ENCODE measurements around the gene YAP1.

GRCh38 chr11:102196816-102197215 is 86.6 kb downstream of the YAP1 start:
- TF ChIP-seq RAD21 (conservative IDR thresholded peaks at IDR 0.05 in 1 of 2, IDR thresholded peaks at IDR 0.05 in 1 of 2) = no peak
- TF ChIP-seq POLR2AphosphoS2 (conservative IDR thresholded peaks at IDR 0.05; ENCODE audit: low read length) = no peak
- no peak for TF ChIP-seq ZC3H11A (IDR thresholded peaks at IDR 0.05)
- no peak for TF ChIP-seq CTCF (IDR thresholded peaks at IDR 0.05)
- TF ChIP-seq RARB (CRISPR knock-in tag; IDR thresholded peaks at IDR 0.05) = no peak
- TF ChIP-seq MAFK (IDR thresholded peaks at IDR 0.05; ENCODE audit: partially characterized antibody) = no peak
- no peak for TF ChIP-seq ELK1 (IDR thresholded peaks at IDR 0.05; ENCODE audit: low read depth, low read length)
- no peak for TF ChIP-seq POLR2A (IDR thresholded peaks at IDR 0.05; ENCODE audit: low read length)
- TF ChIP-seq BHLHE40 (IDR thresholded peaks at IDR 0.05; ENCODE audit: low read depth, low read length) = no peak
